Fibroblast of lung (primary cell): Measurements from ENCODE around the gene COPS4.

Experiments
- CTCF ChIP-seq, 2 donors: IDR thresholded peaks in 1 of 2; conservative IDR thresholded peaks in 1 of 2; 1 replicate in 1 of 2; 2 replicates in 1 of 2; pipeline ENCODE4 v1.5.1; 2011 to 2012; ENCODE audit warnings: low read length in 2 of 2, control low read depth in 1 of 2, inconsistent platforms in 1 of 2, low read depth in 1 of 2, mild to moderate bottlenecking in 1 of 2
- EZH2 ChIP-seq: IDR thresholded peaks from 2 replicates; pipeline ENCODE4 v1.5.1; 2012; ENCODE audit warnings: low read length, control low read depth, mild to moderate bottlenecking; ENCODE audit errors: missing control alignments

- no peak for TF ChIP-seq CTCF (conservative IDR thresholded peaks at IDR 0.05 in 1 of 2, IDR thresholded peaks at IDR 0.05 in 1 of 2; ENCODE audit: low read depth in 1 of 2, low read length in 2 of 2)
- no peak for TF ChIP-seq EZH2
Measured at GRCh38 chr4:83010522-83011318, 24.3 kb upstream of the COPS4 start, which contains the start of gene LIN54.
